Measurements from ENCODE around the gene RNASEH1.

RNASEH1 gene

GRCh38 chr2:3553946-3554345 lies 4.2 kb downstream of the RNASEH1 start:
- Mint-ChIP-seq H3K9me3 (no peaks in the 10 kb centered on the region), H3K27ac (no peak overlapping the region), H3K36me3 (ENCODE audit: low read depth) (peaks cover 48% of the 10 kb centered on the region), H3K27me3 (ENCODE audit: low read depth) (no peaks in the 10 kb centered on the region), H3K4me1 (ENCODE audit: low read depth) (peaks cover 16% of the 10 kb centered on the region), H3K4me3 (no peak overlapping the region)
- DNase-seq (ENCODE audit: low spot score): no peak

GRCh38 chr2:3547915-3548314 lies 10.2 kb downstream of the RNASEH1 start:
- peaks cover 59% of the 10 kb centered on the region for H3K36me3 Mint-ChIP-seq (ENCODE audit: low read depth)
- DNase-seq (ENCODE audit: low spot score): no peak
- H3K4me3 Mint-ChIP-seq: no peak overlapping the region
- no peaks in the 10 kb centered on the region for H3K4me1 Mint-ChIP-seq (ENCODE audit: low read depth)
- no peaks in the 10 kb centered on the region for H3K9me3 Mint-ChIP-seq
- no peak overlapping the region for H3K27ac Mint-ChIP-seq
- no peaks in the 10 kb centered on the region for H3K27me3 Mint-ChIP-seq (ENCODE audit: low read depth)

DNA sequence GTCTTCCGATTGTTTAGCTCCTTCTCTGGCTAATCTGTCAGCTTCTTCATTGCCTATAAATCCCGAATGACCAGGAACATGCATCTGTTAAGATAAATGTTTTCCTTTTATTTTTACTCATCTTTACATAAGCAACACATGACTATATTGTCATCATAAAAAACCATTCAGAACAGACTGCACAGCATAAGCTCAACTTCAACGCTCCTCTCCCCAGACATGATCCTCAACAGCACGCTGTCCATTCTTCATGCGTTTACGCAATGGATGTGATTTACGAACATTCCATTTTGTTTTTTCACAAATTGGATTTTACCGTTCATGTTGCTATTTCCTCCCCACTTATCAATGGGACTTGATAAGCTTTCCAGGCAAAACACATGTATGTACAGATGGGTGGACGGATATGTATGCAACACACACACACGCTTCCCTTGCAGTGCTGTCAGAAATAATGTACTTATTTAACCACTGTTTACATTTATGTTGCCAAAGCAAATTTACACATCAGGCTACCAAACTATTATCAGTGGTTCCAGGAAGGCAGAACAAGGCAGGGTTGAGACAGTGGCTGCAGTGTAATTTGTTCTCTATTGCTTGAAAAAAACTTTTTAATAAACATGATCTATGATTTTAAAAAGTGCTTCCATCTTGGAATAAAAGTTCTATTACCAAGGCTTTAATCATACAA lies 12.2 kb downstream of the RNASEH1 start:
- H3K4me1 Mint-ChIP-seq (ENCODE audit: low read depth): peaks cover 4% of the 10 kb centered on the region
- no peak overlapping the region for H3K4me3 Mint-ChIP-seq
- no peaks in the 10 kb centered on the region for H3K9me3 Mint-ChIP-seq
- H3K36me3 Mint-ChIP-seq (ENCODE audit: low read depth): peaks cover 65% of the 10 kb centered on the region
- no peaks in the 10 kb centered on the region for H3K27me3 Mint-ChIP-seq (ENCODE audit: low read depth)
- H3K27ac Mint-ChIP-seq: no peak overlapping the region
- DNase-seq (ENCODE audit: low spot score): no peak

DNA sequence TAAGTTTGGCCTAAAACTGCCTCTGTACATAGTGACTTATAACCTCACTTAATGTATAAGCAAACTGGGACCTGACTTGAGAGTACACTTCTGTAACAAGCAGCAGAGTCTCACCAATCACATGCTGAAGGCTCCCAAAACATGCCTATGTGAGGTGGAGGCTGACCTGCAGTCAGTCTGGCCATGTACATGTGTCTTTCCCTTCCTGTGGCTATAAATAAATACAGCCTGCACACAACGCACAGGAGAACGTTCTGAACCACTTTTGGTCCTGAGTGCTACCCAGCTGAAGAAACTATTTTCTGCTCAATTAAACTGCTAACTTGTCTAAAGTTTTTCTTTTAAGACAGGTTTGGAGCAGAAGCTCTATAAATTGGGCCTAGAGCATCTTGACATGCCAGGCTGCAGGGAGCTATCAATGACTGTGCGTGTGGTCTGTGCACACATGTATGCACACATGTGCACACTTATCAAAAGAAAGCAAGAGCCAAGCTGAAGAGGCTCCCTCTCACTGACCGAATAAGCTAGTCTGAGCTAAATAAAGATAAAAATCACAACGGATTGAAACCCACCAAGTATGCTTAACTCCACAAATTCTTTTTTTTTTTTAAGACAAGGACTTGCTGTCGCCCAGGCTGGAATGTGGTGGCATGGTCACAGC lies 15.0 kb downstream of the RNASEH1 start:
- no peak overlapping the region for H3K27ac Mint-ChIP-seq
- H3K36me3 Mint-ChIP-seq (ENCODE audit: low read depth): peaks cover 46% of the 10 kb centered on the region
- H3K4me3 Mint-ChIP-seq: no peak overlapping the region
- DNase-seq (ENCODE audit: low spot score): no peak
- H3K27me3 Mint-ChIP-seq (ENCODE audit: low read depth): no peaks in the 10 kb centered on the region
- peaks cover 4% of the 10 kb centered on the region for H3K4me1 Mint-ChIP-seq (ENCODE audit: low read depth)
- no peaks in the 10 kb centered on the region for H3K9me3 Mint-ChIP-seq

- H3K9me3 Mint-ChIP-seq: no peaks in the 10 kb centered on the region
- no peaks in the 10 kb centered on the region for H3K27me3 Mint-ChIP-seq (ENCODE audit: low read depth)
- no peak overlapping the region for H3K27ac Mint-ChIP-seq
- no peak overlapping the region for H3K4me3 Mint-ChIP-seq
- no peak for DNase-seq (ENCODE audit: low spot score)
- peaks cover 4% of the 10 kb centered on the region for H3K4me1 Mint-ChIP-seq (ENCODE audit: low read depth)
- H3K36me3 Mint-ChIP-seq (ENCODE audit: low read depth): peaks cover 40% of the 10 kb centered on the region
These were observed 16.0 kb downstream of the RNASEH1 start for GRCh38 chr2:3542107-3542506.

GRCh38 chr2:3539836-3540235 lies 18.3 kb downstream of the RNASEH1 start:
- Mint-ChIP-seq H3K9me3 (no peaks in the 10 kb centered on the region), H3K27me3 (ENCODE audit: low read depth) (no peaks in the 10 kb centered on the region), H3K4me1 (ENCODE audit: low read depth) (peaks cover 7% of the 10 kb centered on the region), H3K36me3 (ENCODE audit: low read depth) (peaks cover 29% of the 10 kb centered on the region), H3K27ac (no peak overlapping the region), H3K4me3 (no peak overlapping the region)
- DNase-seq (ENCODE audit: low spot score): no peak

- H3K27me3 Mint-ChIP-seq (ENCODE audit: low read depth): no peaks in the 10 kb centered on the region
- no peak for DNase-seq (ENCODE audit: low spot score)
- peak overlapping the region; percentile 51 for H3K4me3 Mint-ChIP-seq
- peak overlapping the region; percentile 72 for H3K27ac Mint-ChIP-seq
- H3K4me1 Mint-ChIP-seq (ENCODE audit: low read depth): peaks cover 3% of the 10 kb centered on the region
- peaks cover 9% of the 10 kb centered on the region for H3K36me3 Mint-ChIP-seq (ENCODE audit: low read depth)
- H3K9me3 Mint-ChIP-seq: no peaks in the 10 kb centered on the region
These were observed 21.2 kb downstream of the RNASEH1 start for GRCh38 chr2:3536682-3537632.

- Mint-ChIP-seq H3K36me3 (ENCODE audit: low read depth) (peaks cover 2% of the 10 kb centered on the region), H3K4me3 (peak overlapping the region; percentile 51), H3K27ac (peak overlapping the region; percentile 72), H3K4me1 (ENCODE audit: low read depth) (peaks cover 3% of the 10 kb centered on the region), H3K9me3 (no peaks in the 10 kb centered on the region), H3K27me3 (ENCODE audit: low read depth) (no peaks in the 10 kb centered on the region)
- no peak for DNase-seq (ENCODE audit: low spot score)
These were observed 22.1 kb downstream of the RNASEH1 start for GRCh38 chr2:3535794-3536681.

DNA sequence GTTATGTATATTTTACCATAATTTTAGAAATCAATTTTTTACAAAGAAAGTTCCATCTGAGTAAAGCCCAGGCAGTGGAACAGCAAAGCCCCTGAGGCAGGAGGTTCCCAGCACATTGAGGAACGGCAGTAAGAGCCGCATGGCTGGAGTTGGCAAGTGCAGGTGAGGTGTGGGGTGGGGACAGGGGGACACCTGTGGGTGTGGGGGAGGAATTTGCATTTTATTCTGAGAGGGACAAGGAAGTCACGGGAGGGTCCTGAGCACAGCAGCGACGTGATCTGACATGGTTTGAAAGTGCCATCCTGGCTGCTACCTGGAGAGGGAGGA lies 22.7 kb downstream of the RNASEH1 start:
- Mint-ChIP-seq H3K27ac (peak overlapping the region; percentile 72), H3K9me3 (no peaks in the 10 kb centered on the region), H3K27me3 (ENCODE audit: low read depth) (no peaks in the 10 kb centered on the region), H3K4me1 (ENCODE audit: low read depth) (peaks cover 3% of the 10 kb centered on the region), H3K36me3 (ENCODE audit: low read depth) (peaks cover 2% of the 10 kb centered on the region), H3K4me3 (peak overlapping the region; percentile 51)
- DNase-seq (ENCODE audit: low spot score): no peak

DNA sequence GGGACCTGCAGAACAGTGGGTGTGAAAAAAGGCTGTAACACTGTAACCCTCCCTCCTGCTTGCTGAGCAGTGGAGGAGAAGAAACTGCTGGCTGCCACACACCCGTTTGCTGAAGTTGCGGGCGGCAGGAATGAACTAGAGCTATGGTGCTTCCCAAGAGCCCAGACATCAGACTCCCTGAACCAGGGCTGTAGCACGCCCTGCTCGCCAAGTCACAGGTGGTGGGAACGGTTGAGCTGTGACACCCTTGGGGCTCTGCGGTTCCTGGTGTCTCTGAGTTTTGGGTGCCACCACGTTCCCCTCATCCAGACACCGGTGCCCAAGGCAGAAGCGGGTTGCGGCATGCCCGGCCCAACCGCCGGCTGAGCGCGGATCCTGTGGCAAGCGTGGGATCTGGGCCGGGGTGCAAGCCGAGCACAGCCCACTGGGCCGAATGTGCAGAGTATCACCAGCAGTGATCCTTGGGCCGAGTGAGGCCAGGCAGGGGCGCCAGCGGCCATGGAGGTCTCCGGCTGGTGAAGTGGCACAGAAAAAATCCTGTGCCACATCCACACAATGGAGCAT lies 23.8 kb downstream of the RNASEH1 start:
- no peaks in the 10 kb centered on the region for H3K36me3 Mint-ChIP-seq (ENCODE audit: low read depth)
- no peak overlapping the region for H3K27ac Mint-ChIP-seq
- H3K9me3 Mint-ChIP-seq: no peaks in the 10 kb centered on the region
- H3K4me1 Mint-ChIP-seq (ENCODE audit: low read depth): peaks cover 3% of the 10 kb centered on the region
- no peaks in the 10 kb centered on the region for H3K27me3 Mint-ChIP-seq (ENCODE audit: low read depth)
- DNase-seq (ENCODE audit: low spot score): no peak
- no peak overlapping the region for H3K4me3 Mint-ChIP-seq

DNA sequence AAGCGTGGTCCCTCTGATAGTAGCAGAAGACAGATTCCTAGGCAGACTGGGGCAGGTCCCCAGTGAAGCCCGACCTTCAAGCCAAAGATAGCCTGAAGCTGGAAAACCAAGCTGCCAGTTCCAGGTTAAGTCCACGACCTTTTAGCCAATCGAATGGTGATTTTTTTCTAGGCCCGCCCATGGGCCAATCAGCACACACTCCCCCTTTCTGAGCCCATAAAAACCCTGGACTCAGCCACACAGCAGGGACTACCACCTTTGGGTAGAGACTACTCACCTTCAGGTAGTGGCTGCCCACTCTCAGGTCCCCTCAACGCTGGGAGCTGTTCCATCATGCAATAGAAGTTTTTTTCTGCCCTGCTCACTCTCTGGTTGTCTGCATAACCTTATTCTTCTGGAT lies 24.3 kb downstream of the RNASEH1 start:
- H3K27me3 Mint-ChIP-seq (ENCODE audit: low read depth): no peaks in the 10 kb centered on the region
- no peak for DNase-seq (ENCODE audit: low spot score)
- H3K9me3 Mint-ChIP-seq: no peaks in the 10 kb centered on the region
- H3K4me1 Mint-ChIP-seq (ENCODE audit: low read depth): peaks cover 3% of the 10 kb centered on the region
- H3K4me3 Mint-ChIP-seq: no peak overlapping the region
- no peak overlapping the region for H3K27ac Mint-ChIP-seq
- no peaks in the 10 kb centered on the region for H3K36me3 Mint-ChIP-seq (ENCODE audit: low read depth)

- no peaks in the 10 kb centered on the region for H3K27me3 Mint-ChIP-seq (ENCODE audit: low read depth)
- H3K4me1 Mint-ChIP-seq (ENCODE audit: low read depth): peaks cover 3% of the 10 kb centered on the region
- H3K36me3 Mint-ChIP-seq (ENCODE audit: low read depth): no peaks in the 10 kb centered on the region
- H3K4me3 Mint-ChIP-seq: no peak overlapping the region
- DNase-seq (ENCODE audit: low spot score): no peak
- H3K27ac Mint-ChIP-seq: no peak overlapping the region
- H3K9me3 Mint-ChIP-seq: no peaks in the 10 kb centered on the region
These were observed 25.2 kb downstream of the RNASEH1 start for GRCh38 chr2:3532941-3533340.

DNA sequence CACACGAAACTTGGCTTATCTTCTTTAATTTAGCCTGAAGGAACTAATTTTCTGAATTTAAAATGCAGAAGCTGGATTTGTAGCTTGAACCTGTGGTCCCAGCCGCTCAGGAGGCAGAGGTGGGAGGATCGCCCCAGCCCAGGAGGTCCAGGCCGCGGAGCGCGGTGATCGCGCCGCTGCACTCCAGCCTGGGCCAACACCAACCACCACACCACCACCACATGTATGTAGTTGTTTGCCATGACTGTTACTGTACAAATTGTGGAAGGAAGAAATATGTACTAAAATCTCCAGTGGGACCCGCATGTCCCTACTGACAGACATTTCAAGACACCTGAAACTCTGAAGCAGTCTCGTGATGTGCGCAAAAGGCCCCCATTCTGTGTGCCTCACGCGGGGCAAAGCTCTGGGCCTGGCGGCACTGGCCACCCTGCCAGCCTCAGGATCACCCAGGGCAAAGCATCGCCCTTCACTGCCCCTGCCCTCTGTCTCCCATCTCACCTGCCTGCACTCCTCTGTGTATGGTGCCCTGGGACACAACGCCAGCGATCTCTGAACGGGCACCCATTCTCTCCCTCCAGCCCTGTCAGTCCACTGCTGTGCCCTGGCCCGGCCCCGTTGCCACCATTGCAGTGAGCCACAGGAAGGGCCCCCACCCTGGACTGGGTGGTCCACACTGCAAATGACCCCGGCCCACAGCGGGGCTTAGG lies 28.7 kb downstream of the RNASEH1 start:
- Mint-ChIP-seq H3K36me3 (ENCODE audit: low read depth) (no peaks in the 10 kb centered on the region), H3K27me3 (ENCODE audit: low read depth) (no peaks in the 10 kb centered on the region), H3K27ac (no peak overlapping the region), H3K9me3 (no peaks in the 10 kb centered on the region), H3K4me3 (no peak overlapping the region), H3K4me1 (ENCODE audit: low read depth) (no peaks in the 10 kb centered on the region)
- no peak for DNase-seq (ENCODE audit: low spot score)
